ENCODE data around the gene SNX32.

DNA sequence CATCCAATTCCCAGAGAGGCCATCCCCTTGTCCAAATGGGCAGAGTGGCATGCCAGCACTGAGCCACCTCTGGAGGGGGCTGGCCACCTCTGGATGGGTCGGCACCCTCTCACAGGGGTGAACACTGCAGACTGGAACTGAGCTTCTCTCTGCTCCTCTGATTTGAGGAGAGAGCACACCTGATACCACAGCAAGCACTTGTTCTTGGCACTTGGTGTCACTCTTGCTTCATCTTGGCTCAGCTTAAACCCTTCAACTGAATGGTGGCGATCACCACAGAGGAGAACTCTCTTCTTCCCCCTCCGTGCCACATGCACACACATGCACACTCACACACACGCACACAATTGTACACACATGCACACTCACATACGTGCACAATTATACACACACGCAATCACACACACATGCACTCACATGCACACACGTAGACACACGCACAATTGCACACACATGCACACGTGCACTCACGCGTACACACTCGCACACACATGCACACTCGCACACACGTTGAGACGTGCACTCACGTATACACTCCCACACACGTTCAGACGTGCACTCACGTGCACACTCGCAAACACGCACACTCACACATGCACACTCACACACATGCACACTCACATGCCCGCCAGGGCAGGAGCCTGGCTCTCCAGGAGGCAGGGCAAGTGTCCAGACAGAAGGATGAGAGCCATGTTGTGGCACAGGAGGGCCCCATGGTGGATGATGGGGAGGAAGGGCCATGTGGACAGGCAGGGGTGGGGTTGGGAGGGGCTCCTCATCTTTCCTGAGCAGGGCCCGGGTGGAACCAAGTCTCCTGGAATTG, 23.5 kb upstream of the SNX32 start:
- TF ChIP-seq, protein P1, sequence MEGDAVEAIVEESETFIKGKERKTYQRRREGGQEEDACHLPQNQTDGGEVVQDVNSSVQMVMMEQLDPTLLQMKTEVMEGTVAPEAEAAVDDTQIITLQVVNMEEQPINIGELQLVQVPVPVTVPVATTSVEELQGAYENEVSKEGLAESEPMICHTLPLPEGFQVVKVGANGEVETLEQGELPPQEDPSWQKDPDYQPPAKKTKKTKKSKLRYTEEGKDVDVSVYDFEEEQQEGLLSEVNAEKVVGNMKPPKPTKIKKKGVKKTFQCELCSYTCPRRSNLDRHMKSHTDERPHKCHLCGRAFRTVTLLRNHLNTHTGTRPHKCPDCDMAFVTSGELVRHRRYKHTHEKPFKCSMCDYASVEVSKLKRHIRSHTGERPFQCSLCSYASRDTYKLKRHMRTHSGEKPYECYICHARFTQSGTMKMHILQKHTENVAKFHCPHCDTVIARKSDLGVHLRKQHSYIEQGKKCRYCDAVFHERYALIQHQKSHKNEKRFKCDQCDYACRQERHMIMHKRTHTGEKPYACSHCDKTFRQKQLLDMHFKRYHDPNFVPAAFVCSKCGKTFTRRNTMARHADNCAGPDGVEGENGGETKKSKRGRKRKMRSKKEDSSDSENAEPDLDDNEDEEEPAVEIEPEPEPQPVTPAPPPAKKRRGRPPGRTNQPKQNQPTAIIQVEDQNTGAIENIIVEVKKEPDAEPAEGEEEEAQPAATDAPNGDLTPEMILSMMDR (conservative IDR thresholded peaks at IDR 0.05; ENCODE audit: low read length) = peak; percentile 48
- no peak for TF ChIP-seq EZH2phosphoT487 (IDR thresholded peaks at IDR 0.05; ENCODE audit: borderline replicate concordance)
